Measurements from ENCODE around the gene RFWD3.

DNA sequence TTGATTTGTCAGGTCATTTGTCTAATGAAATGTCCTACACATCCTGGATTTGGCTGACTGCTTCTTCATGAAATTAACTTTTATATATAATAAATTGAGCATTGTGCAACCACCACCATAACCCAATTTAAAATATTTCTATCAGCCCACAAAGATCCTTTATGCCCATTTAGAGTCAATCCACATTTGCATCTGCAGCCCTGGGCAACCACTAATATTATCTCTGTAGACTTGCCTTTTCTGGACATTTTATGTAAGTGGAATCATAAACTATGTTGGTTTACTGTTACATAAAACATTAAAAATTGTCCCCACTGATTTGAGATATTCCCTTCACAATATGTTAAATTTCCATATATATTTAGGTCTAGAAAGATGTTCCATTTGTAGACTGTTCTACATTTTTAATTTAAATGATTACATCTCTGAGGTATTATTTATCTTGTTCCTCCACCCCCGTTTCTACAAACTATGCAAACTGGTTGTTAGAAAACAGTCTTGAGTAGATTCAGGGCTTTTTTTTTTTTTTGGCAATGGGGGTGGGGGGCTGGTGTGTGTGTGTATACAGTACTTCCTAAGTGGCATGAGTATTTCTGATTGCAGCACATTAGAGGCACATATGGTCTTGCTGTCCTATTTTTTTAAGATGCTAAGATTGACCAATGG lies 16.7 kb downstream of the RFWD3 start:
- TF ChIP-seq, protein P1, sequence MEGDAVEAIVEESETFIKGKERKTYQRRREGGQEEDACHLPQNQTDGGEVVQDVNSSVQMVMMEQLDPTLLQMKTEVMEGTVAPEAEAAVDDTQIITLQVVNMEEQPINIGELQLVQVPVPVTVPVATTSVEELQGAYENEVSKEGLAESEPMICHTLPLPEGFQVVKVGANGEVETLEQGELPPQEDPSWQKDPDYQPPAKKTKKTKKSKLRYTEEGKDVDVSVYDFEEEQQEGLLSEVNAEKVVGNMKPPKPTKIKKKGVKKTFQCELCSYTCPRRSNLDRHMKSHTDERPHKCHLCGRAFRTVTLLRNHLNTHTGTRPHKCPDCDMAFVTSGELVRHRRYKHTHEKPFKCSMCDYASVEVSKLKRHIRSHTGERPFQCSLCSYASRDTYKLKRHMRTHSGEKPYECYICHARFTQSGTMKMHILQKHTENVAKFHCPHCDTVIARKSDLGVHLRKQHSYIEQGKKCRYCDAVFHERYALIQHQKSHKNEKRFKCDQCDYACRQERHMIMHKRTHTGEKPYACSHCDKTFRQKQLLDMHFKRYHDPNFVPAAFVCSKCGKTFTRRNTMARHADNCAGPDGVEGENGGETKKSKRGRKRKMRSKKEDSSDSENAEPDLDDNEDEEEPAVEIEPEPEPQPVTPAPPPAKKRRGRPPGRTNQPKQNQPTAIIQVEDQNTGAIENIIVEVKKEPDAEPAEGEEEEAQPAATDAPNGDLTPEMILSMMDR (IDR thresholded peaks at IDR 0.05; ENCODE audit: borderline replicate concordance, extremely low read depth, low read length, poor library complexity, severe bottlenecking), result no peak
- TF ChIP-seq EZH2 (IDR thresholded peaks at IDR 0.05; ENCODE audit: borderline replicate concordance, low read depth, low read length, severe bottlenecking), result no peak
